Right renal pelvis (tissue), 4 donors: ENCODE data around the gene ARHGAP45. TPM values are rescaled to one million over a fixed set of nuclear protein-coding genes. Genes with fewer than 3 reads are reported as not detected.

Experiments
- DNase-seq, 4 donors: peaks; one replicate each; pipeline ENCODE4 v3.0.0-alpha.2; 2013; ENCODE audit warnings: low read depth in 4 of 4, low spot score in 3 of 4, missing footprints in 1 of 4
- polyA plus RNA-seq, 4 donors: library from polyadenylated mRNA; unstranded; fragments of 120-200 nt; gene quantifications; one replicate each; pipeline ENCODE4 v1.2.1, GENCODE V29; 2013; ENCODE audit not compliant: insufficient read length in 4 of 4

ARHGAP45 gene
- polyA plus RNA-seq, 4 donors, result 9.3 to 12.8 (median 9.7) TPM

DNA sequence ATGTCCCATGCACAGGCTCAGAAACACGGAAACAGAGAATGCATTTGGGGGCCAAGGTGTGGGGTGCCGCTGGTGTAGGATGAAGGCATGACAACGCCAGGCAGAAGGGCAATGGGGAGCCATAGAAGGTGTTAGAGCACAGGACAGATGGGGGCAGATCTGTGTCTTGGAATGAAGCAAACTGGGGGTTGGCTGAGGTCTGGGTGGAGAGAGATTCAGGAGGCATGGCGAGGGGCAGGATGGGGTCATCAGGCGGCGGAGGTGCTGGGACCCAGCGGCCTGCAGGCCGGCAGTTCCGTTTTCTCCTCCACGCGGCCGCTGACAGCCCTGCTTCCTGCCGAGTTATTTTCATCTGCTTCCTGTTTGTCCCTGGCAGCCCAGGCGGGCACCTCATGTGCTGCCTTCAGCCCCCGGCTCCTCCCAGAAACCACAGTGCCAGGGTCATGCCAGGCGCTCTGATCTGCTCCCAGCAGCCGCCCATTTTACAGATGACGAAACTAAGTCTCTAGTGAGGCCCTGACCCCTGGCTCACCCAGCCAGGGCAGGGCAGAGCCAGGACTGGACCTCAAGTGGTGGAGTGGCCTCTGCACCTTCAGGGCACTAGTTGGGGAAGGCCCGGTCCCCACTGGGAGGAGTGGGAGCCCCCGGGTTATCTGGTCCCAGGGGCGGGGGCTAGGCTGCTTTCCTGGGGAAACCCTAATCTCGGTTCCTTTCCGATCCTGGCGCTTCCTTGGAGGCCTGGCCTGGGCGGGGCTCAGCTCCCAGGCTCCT, 2.2 kb downstream of the ARHGAP45 start:
- no peak for DNase-seq

DNA sequence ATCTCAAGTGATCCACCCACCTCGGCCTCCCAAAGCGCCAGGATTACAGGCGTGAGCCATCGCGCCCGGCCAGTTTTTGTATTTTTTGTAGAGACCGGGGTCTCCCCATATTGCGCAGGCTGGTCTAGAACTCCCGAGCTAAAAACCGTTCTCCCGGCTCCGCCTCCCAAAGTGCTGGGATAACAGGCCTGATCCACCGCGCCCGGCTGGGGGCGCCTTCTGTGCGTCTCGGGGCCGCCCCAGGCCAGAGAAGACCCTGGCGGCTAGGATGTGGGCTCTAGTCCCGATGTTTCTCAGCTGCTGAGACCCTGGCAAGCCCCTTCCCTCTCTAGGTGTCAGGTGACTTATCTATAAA, 3.6 kb downstream of the ARHGAP45 start:
- DNase-seq, result no peak

DNA sequence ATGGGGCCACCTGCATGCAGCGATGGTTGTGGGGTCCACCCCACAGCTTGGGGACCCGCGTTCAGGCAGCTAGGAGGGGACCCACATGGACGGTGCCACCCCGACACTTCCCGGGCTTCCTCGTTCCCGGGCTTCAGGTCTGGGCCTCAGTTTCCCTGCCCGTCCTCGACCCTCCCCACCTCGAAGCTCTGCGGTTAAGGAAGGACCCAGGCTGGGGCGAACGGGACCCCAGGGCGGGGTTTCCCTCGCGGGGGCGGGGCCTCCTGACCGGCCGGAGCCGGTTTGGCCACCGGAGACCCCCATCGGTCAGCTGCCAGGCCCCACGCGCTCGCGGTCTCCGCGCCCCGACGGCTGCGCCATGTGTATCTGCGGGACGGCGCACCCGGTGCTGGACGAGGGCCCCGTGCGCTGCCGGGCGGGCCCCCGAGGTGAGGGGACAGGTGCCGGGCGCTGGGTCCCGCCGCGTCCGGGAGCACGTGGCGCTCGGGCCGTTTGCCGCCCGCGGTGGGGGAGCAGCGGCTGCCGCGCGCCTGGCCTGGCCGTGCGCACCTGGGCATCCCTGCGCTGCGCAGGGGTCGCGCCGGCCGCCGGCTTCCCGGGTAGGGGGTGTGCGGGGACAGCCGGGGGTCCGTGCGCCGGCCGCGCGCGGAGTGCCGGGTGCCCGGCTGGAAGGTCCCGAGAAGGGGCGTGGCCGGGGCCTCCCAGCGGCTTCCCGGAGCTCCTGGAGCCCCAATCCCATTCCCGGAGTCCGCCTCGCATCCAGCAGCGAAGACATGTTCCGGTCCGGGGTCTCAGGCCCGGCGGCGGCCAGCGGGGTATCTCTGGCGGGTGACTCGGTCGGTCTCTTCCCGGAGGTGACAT, 4.2 kb downstream of the ARHGAP45 start:
- no peak for DNase-seq

DNA sequence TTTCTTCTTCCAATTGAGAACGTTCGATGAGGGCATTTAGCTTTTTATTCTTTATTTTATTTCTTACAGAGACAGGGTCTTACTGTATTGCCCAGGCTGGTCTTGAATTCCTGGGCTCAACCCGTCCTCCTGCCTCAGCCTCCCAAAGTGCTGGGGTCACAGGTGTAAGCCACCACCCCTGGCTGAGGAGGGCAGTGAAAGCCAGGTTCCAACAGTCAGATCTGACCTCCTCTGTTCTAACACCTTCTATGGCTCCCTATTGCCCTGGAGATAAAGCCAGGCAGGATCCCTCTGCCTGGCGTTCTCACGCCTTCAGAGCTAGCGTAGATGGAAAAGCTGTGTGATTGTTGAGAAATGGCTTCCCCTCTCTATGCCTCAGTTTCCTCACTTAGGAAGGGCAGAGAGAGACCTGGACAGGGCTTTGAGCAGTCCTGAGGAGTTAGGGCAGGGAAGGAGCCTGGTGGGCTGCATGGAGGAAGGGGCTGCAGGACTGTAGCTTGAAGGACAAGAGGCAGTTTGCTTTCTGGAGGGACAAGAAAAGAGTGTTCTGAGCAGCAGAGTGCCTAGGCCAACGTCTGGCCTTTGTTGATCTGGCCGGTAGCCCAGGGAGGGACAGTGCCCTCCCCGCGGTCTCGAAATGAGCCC, 5.5 kb downstream of the ARHGAP45 start:
- DNase-seq, result no peak

DNA sequence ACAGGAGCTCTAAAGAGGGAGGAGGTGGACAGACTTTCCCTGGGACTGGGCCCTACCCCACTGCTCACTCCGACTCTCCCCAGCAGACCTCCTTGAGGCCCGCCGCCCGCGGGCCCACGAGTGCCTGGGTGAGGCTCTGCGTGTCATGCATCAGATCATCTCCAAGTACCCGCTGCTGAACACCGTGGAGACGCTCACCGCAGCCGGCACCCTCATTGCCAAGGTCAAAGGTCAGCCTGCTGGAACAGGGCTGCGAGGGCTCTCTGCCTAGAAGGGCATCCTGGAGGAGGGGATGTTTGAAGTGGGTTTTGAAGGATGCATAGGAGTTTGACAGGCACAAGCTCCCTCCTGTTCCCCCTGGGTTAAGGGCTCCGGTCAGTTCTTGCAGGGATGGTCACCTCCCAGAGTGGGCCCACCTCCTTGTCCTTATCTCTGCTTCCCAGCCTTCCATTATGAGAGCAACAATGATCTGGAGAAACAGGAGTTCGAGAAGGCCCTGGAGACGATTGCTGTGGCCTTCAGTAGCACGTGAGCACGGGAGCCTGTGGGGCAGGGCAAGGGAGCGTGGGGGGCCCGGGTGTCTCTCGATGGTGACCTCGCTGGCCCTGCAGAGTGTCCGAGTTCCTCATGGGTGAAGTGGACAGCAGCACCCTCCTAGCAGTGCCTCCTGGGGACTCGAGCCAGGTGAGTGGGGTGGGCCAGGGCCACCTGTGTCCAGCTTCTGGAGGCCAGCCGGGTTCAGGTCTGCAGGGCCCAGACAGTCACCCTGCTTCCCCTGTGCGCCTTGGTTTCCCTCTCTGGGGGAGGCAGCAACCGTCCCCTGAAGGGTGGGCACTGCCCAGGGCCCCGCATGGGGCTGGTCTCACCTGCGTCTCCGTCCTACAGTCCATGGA, 6.3 kb downstream of the ARHGAP45 start:
- DNase-seq, result no peak

DNA sequence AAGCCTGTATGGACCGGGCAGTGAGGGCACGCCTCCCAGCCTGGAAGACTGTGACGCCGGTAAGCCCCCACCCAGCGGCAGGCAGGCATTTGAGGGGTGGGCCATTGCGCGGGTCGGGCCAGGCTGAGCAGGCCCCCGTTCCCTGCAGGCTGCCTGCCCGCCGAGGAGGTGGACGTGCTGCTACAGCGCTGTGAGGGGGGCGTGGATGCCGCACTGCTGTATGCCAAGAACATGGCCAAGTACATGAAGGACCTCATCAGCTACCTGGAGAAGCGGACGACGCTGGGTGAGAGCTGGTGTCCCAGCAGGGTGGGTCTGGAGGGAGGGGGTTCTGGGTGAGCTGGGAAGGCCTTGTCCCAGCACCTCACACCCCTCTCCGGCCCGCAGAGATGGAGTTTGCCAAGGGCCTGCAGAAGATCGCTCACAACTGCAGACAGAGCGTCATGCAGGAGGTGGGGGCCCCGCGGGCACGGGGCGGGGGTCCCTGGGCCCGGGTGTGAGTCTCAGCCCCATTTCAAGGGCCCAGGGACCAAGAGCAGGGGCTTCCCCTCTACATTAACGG, 7.1 kb downstream of the ARHGAP45 start:
- no peak for DNase-seq

DNA sequence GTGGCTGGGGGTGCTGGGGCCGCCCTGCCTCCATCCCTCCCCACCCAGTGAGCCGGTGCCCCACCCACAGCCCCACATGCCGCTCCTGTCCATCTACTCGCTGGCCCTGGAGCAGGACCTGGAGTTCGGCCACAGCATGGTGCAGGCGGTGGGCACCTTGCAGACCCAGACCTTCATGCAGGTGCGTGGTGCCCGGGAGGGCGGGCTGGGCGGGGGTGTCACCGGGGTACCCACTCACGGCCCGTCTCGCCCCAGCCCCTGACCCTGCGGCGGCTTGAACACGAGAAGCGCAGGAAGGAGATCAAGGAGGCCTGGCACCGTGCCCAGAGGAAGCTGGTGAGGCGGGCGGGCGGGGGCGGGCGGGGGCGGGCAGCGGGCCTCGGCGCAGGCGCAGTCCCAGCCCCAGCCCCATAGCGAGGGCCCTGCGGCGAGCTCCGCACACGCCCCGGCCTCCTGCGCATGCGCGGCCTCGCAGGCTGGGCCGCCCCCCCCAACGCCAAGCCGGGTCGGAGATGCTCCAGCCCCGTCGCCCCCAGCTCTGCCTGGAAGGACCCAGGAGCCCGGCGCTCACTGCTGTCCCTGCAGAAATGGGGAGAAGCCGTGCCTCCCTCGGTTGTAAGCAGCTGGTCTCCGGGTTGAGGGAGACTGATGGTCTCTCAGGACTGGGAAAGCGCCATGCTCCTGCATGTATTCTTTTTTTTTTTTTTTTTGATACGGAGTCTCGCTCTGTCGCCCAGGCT, 7.7 kb downstream of the ARHGAP45 start:
- no peak for DNase-seq

DNA sequence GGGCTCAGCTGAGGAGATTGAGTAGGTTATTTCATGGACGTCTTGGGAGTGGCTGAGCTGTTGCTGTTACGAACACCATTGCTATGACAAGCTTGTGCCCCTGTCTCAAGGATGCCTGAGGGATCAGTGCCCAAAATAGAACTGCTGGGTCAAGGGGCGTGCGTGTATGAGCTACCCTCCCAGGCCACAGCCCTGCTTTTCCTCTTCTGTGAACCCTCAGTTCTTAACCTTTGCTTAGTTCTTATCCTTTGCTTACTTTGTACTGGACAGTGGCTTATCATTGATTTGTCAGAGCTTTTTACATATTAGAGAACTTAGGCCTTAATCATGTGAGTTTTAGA, 9.0 kb downstream of the ARHGAP45 start:
- DNase-seq, result no peak

DNA sequence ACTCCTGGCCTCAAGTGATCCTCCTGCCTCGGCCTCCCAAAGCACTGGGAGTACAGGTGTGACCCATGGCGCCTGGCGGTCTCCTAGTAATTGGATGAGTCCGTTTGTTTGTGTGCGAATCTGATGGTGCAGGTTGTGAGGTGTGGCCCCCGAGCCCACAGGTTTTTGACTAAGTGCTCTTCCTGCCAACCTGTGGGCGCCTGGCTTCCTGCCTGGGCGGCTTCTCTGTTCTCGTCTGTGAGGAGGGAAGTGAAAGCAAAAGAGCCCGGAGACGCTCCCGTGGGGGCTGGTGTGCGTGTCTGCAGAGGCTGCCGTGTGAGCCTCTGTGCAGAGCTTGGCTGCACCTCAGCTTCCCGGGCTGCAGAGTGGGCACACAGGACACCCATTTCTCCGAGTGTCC, 10.0 kb downstream of the ARHGAP45 start:
- no peak for DNase-seq

DNA sequence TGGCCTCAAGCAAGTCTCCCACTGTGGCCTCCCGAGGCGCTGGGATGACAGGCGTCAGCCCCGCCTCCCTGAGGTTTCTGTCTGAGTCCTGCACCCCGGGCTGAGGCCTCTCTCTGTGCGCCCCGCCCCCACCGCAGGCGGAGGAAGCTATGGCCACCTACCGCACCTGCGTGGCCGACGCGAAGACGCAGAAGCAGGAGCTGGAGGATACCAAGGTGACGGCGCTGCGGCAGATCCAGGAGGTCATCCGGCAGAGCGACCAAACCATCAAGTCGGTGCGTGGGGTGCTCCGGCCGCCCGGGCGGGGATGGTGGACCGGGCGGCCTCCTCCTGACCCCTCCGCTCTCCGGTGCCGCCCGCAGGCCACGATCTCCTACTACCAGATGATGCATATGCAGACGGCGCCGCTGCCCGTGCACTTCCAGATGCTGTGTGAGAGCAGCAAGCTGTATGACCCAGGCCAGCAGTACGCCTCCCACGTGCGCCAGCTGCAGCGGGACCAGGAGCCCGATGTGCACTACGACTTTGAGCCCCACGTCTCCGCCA, 12.7 kb downstream of the ARHGAP45 start:
- no peak for DNase-seq

DNA sequence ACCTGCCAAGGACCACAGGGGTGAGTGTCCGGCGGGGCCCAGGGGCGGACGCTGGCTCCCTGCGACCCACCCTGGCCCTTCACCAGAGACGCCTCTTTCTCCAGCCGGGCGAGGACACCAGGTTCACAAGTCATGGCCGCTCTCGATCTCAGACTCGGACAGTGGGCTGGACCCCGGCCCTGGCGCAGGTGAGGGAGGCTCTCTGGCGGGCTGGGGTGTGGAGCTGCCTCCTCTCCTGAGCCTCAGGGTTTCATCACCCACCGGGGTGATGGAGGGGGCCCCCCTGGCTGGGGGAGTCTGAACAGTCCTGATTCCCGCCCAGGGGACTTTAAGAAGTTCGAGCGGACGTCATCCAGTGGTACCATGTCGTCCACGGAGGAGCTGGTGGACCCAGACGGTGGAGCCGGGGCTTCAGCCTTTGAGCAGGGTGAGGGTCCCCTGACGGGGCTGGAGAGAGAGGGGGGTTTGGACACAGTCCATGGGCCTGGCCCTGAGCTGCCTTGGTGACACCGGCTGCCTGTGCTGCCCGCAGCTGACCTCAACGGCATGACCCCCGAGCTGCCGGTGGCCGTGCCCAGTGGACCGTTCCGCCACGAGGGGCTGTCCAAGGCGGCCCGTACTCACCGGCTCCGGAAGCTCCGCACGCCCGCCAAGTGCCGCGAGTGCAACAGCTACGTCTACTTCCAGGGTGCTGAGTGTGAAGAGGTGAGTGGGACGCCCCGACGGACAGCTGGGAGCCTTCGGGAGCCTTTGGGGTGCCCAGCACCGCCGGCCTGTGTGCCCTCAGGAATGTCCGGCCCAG, 13.6 kb downstream of the ARHGAP45 start:
- no peak for DNase-seq

DNA sequence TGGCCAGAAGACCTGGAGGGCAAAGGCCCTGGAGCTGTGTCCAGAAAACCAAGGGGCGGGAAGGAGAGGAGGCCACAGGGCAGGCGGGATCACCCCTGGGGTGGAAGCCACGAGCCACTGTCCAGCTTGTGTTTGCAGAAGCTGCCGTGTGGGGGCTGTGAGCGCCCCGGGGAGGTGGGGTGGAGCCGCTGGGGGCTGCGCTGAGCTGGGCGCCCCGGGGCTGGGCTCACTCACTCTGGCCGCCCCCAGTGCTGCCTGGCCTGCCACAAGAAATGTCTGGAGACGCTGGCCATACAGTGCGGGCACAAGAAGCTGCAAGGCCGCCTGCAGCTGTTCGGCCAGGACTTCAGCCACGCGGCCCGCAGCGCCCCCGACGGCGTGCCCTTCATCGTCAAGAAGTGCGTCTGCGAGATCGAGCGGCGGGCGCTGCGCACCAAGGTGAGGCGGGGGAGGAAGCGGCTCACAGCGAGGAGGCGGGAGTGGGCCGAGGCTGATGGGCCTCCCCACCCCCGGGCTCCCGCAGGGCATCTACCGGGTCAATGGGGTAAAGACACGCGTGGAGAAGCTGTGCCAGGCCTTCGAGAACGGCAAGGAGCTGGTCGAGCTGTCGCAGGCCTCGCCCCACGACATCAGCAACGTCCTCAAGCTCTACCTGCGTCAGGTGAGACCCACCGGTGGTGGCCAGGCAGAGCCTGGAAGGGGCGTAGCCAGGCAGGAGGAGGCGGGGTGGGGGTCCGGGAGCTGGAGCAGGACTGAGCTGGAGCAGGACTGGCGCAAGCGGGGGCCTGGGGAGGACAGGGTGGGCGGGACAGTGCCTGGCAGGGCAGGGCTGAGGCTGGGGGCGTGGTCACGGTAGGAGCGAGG, 14.6 kb downstream of the ARHGAP45 start:
- no peak for DNase-seq

DNA sequence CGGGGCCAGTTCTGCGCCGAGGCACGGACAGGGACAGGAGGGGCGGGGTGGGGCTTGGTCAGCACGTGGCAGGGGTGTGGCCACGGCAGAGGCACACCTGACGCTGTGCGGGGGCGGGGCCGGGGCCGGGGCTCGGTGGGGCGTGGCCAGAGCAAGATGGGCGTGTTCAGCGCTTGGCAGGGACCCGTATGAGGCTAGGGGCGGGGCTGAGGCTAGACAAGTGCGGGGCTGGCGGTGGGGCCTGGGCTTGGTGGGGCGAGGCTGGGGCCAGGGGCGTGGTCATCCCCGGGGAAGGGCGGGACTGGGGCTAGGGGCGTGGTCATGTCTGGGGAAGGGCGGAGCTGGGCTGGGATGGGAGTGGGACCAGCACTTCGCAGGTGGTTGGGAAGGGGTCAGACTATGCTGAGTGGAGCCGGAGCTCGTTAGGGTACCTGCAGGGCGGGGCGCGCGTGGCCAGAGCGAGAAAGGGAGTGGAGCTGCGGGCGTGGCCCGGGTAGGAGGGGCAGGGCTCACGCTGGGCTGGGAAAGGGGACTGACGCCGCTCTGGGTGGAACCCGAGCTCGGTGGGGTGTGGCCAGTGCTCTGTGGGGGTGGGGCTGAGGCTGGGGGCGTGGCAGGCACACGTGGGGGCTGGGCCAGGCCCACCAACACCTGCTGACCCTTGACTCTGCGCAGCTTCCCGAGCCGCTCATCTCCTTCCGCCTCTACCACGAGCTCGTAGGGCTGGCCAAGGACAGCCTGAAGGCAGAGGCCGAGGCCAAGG, 15.4 kb downstream of the ARHGAP45 start:
- DNase-seq, result no peak

DNA sequence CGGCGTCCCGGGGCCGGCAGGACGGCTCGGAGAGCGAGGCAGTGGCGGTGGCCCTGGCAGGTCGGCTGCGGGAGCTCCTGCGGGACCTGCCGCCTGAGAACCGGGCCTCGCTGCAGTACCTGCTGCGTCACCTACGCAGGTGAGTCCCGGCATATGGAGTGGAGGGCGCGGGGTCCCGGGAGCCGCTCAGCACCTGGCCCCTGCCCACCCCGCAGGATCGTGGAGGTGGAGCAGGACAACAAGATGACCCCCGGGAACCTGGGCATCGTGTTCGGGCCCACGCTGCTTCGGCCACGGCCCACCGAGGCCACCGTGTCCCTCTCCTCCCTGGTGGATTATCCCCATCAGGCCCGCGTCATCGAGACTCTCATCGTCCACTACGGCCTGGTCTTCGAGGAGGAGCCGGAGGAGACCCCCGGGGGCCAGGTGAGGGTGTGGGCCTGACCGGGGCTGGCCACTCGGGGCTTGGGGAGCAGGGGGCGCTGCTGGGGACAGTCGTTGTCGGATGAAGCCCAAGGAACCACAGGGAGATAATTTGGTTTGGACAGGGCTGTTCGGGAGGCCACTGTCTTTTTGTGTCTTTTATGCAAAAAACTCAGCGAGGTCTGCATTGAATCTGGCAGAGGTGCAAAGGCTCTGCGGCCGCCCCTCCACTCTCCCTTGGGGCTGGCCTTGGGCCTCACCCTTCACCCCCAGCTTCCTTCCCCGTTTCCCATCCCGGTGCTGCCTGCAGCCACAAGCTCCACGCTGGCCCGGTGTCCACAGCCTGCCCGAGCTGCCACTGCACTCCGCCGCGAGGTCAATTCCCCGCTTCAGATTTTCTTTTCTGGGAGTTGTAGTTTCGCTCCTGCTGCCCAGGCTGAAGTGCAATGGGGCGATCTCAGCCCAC, 16.2 kb downstream of the ARHGAP45 start:
- DNase-seq, result no peak

DNA sequence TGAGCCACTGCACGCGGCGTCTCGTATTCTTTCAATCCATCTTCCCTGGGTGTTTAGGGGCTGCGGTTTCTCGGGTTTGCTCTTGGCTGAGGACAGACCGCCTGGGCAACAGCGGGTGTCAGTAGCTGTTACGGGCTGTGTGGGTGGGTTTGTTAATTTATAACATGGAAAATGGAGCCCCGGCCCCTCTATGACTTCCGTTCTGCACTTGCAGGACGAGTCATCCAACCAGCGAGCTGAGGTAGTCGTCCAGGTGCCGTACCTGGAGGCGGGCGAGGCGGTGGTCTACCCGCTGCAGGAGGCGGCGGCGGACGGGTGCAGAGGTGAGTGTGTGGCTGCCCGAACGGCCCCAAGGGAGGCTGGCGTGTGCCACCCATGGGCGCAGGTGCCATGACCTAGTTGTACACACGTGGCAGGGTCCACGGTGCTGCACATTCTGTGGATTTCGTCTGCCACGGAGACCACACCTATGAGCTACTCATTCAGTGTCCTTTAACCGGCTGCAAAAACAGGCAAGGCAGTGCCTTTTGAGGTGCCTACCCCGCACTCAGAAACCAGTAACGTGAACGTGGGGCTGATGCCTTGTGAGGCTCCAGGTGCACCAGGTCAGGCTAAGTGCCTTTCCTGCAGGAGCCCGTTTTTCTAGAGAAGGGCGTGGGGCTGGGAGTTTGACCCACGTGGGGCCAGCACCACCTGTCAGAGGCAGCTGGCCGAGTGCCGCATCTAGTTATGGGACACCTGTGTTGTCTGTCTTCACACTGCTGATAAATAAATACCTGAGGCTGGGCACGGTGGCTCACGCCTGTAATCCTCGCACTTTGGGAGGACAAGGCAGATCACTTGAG, 17.3 kb downstream of the ARHGAP45 start:
- DNase-seq, result no peak
